ELF-1 (cell line): ENCODE results near the gene PTPRN2.
"Not testable (repeated sequence)": the region's sequence is repeated elsewhere in the genome, so short reads cannot be mapped to it uniquely, and the experiment has no call there.

Source experiments
- DNase-seq: peaks from one replicate; pipeline ENCODE4 v3.0.0-alpha.2; 2016; ENCODE audit warnings: low read depth, low spot score

Gene PTPRN2

DNA sequence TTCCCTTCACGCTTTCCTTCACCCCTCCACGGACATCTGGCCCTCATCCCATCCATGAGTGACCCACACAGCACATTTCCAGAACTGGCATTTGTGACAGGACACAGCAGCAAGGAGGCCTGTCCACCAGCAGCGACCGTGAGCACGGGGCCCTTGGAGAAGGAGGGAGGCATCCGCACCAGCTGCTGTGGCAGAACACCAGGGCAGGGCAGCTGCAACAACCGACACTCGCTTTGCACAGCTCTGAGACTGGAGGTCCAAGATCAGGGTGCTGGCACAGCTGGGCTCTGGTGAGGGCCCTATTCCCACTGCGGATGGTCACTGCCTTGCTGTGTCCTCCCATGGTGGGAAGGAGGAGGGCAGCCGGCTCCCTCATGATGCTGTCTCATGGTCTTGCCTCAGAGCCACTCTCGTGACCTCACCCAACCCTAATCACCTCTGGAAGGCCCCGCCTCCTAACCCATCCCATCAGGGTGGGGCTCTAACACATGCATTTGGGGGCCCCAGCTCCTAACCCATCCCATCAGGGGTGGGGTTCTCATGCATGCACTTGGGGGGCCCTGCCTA lies 36.7 kb downstream of the PTPRN2 start:
- DNase-seq: no peak

GRCh38 chr7:158550394-158550700 lies 37.3 kb downstream of the PTPRN2 start:
- no peak for DNase-seq

GRCh38 chr7:158549616-158550393 lies 37.8 kb downstream of the PTPRN2 start:
- DNase-seq: peak; percentile 67

GRCh38 chr7:158549176-158549615 lies 38.4 kb downstream of the PTPRN2 start:
- no peak for DNase-seq

- DNase-seq: no peak
Observed at GRCh38 chr7:158548726-158549125, 38.9 kb downstream of the PTPRN2 start.

- no peak for DNase-seq
Observed at GRCh38 chr7:158547817-158548216, 39.8 kb downstream of the PTPRN2 start.

- DNase-seq: no peak
Observed at GRCh38 chr7:158546626-158547025, 41.0 kb downstream of the PTPRN2 start.

DNA sequence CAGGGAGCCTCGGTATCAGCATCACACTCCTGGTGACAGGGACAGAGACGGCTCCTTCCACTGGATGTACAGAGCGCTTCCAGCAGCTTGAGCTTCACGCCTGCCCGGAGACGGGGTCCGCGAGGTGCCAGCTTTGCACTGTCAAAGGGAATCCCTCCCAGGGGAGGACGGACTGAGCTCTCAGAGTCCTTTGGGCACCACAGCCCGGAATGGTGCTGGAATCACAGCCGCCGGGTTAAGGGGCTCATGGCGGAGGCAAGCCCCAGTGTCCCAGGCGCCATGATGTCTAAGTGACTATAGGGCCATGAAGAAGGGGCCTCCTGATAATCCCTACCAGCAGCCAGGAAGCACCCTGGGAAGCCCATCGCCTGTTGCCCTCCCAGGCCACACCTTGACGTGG lies 41.4 kb downstream of the PTPRN2 start:
- no peak for DNase-seq

DNA sequence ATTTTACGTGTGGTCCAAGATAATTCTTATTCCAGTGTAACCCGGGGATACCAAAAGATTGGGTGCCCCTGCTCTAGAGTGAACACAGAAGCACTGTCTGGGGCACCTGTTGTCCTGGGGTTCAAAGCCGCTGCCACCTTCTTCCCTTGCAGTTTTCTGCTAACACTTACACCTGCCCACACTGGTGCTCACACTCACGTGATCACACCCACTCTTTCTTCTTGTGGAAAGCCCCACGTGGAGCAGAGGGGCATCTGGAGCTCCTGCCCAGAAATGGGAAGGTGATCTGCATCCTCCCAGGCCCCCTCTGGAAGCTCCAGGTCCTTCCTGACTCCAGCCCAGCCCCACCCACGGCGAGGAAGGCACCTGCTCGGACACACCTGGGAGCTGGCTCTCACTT lies 42.9 kb downstream of the PTPRN2 start:
- no peak for DNase-seq

DNA sequence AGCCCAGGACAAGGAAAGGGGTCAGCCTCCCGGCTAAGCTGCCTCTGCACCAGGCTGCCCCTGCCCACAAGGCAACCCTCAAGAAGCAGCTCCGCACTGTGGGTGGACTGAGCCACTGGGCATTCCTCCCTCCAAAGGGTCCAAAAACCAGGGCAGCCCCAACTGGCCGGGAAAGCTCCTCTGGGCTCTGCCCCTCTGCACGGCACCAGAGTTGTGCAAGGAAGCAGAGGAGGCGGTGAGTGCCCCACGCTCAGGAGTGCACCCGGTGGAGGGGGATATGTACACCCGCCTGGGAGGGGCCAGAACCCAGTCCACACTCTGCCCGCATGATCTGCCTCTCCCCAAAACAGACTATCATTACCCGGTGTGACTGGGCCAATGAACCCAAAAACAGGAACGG lies 43.8 kb downstream of the PTPRN2 start:
- no peak for DNase-seq

DNA sequence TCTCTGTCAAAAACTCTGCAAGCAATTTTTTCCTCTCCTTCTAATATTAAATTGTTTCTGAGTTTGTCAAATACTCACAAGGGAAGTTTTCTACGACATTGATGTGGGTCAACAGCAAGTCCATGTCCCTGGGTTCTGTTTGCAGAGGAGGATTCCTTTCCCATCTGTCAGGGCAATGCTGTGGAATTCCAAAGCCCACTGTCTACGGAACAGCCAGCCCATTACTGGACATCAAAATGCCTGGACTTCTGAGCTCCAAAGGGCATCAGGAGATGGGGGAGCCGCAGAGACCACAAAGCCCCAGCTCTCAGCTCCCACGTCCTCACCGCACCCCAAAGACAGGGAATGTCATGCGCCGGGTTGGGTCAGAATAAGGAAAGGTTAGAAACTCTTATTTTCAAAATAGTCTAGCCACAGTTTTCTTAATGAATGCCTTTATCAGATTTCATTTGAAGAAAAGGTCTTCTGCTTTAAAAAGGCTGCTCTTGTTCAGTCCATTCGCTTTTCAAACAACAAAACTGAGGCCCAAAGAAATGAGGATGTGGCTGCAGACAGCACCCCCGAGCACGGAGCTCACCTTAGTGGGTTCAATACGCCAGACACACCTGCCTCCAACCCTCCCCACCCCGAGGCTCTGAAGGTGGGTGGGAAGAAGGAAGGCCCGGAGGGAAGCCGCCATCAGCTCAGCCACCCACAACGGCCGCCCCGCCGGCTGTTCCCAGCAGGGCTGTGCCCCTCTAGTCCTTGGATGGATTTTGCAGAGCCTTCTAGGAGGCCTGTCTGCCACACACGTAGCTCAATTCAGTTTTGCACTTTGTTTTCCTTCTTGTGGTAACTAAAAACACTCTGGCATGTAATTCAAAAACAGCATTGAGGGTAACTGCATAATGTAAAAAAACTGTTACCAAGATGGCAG lies 44.7 kb downstream of the PTPRN2 start:
- DNase-seq: no peak

- DNase-seq: no peak
Observed at GRCh38 chr7:158541346-158542010, 46.1 kb downstream of the PTPRN2 start.

DNA sequence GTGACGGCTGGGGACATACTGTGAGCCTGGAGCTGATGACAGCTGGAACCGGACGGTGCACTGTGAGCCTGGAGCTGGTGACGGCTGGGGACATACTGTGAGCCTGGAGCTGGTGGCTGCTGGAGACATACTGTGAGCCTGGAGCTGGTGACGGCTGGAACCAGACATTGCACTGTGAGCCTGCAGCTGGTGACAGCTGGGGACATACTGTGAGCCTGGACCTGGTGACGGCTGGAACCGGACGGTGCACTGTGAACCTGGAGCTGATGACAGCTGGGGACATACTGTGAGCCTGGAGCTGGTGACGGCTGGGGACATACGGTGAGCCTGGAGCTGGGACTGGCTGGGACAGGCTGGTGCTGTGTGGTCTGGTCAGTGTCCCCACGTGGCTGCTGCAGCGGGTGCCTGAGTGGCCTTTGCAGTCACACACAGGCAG lies 47.9 kb downstream of the PTPRN2 start:
- DNase-seq: no peak

DNA sequence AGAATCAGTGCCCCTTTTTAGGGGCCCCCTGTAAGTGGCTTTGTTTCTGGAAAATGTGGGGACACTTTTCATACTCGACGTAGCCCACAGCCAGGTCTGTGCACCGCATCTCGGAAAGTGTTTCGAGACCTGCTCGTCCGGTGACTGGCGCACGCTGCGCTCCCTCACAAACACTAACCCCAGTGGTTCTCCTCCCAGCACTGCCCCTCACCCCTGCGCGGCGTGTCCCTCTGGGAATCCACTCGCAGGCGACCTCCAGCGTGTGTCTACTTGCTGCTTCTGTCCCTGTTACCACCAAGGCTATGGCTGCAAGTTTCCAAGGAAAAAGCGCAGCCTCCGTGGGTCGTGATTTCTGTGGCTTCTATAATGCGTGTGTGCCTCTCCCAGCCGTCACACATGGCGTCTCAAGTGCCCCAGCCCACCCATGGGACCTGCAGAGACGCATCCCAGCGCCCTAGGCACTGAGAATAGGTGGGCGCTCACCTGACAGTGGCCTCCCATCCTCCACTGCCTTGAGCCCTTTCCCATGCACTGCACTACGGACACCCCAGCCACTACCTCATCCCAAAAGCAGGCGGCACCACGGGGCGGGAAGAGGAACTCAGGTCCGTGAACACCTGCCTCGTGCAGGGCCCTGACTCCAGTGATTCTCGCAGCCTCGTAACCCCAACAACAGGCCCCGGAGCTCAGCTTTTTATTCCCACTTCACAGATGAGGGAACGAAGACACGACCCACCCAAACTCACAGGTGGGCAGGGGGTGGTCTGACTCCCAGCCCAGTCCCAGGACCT lies 49.3 kb downstream of the PTPRN2 start:
- DNase-seq: no peak

DNA sequence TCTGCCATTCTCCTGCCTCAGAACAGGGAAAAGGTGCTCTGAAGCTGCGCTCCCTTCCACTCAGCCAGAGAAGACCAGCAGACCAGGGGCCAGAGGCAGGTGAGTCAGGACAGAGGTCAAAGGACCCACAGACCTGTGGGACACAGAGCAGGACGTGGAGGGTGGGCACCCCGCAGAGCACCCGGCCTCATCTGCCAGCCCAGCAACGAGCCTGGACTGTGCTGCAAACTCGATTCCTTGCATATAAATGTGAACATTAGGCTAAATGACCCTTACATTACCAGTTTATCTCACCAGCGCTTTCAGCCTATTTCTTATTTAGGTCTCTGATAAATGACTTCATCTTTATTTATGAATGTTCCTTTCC lies 50.1 kb downstream of the PTPRN2 start:
- no peak for DNase-seq

DNA sequence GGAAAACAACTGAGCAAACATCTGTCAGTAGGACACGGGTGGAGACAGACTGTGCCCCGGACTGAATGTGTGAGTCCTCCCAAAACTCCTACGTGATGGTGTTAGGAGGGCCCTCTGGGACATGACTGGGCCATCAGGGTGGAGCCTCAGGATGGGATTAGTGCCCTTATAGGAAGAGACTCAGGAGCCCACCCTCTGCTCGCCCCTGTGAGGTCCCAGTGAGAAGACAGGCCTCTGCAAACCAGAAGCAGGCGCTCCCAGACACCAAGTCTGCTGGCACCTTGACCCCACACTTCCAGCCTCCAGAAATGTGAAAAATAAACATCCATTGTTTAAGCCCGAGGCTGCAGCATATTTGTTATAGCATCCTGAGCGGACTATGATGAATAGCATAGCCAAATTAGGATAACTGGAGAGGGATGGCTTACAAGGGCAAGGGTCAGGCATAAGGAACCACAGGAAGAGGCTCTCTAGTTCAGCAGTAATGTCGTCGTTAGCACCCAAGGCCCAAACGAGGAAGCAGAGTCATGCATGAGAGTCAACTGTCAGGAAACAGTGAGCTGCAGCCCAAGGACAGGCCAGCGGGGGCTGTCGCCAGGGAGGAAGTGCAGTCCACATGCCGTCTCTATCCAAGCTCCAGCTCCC lies 50.6 kb downstream of the PTPRN2 start:
- no peak for DNase-seq

DNA sequence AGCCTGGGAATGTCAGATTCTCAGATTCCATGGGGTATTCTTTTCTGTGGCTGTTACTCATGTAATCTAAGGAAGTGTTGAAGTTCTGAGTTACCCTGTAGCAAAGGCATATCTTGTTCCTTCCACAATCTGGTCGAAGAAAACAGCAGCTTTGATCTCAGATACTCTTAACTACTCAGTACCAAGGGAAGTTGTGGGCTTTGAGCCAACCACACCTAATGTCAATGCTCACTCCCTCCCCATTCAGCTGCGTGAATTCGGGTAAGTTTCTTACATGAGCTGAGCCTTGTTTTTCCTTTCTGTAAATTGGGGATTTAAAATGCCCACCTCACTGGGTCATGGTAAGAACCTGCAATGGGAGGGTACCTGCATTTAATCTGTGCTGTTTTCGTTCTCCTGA lies 52.5 kb downstream of the PTPRN2 start:
- no peak for DNase-seq

- no peak for DNase-seq
Observed at GRCh38 chr7:158534598-158534997, 53.0 kb downstream of the PTPRN2 start.

- not testable (repeated sequence) for DNase-seq
Observed at GRCh38 chr7:158534134-158534515, 53.5 kb downstream of the PTPRN2 start.

DNA sequence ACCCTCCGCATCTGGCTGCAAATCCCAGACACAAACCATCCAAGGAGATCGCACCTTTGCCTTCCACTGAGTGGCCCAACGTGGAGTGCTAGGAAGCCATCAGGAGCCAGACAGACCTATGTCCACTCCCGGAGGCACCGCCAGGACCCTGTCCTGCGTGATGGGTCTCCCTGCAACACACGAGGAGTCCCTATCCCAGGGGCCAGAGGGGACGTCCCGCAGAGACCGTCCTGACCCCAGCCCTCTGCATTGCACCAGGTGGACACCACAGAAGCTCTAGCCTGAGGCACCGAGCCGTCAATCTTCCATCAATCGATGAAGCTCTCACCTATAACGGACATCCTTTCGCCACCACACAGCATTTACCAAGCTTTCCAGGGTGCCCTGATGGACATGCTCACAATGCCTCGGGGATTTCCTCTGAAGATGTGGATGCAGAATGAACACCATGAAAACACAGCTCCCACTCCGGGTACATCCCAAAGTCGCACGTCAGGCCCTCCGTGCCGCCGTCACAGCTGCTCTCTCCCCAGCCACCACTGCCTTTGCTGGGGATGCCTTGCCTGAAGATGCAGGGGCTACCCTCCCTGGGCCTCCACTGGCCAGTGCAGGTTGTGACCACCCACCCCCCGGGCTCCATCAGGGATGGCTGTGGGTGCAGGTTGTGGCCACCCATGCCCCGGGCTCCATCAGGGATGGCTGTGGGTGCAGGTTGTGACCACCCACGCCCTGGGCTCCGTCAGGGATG lies 54.1 kb downstream of the PTPRN2 start:
- DNase-seq: no peak
